ENCODE measurements around the gene CYP2A6.

DNA sequence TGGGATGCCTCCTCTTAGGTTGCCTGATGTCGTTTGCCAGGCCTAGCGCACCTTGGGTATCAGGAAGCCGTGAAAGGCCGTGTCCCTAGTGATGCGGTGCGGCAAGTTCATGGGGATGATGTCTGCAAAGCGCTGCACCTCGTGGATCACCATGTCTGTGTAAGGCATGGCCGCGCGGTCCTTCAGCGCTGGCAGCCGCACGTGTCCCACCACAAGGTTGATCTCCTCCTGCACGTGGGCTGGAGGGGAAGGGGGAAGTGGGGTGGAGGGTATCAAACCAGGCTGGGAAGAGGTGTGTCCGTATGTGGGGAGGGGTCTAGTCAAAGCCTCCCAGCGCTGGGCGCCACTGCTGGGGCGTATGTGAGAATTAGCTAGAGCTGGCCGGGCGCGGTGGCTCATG lies 28.1 kb downstream of the CYP2A6 start:
- TF ChIP-seq CTCF (conservative IDR thresholded peaks at IDR 0.05) (no peak), EZH2 (IDR thresholded peaks at IDR 0.05; ENCODE audit: low read depth) (no peak)

Data from PC-9 (cell line).